ENCODE data around the gene USP20.

Gene USP20

GRCh38 chr9:129898185-129898584, 62.9 kb downstream of the USP20 start:
- H3K27ac ChIP-seq, result no peak overlapping the region
- no peak for TF ChIP-seq ZFX (IDR thresholded peaks at IDR 0.05)
- TF ChIP-seq CTCF (conservative IDR thresholded peaks at IDR 0.05), result no peak; the same call in 1 of the 2 replicates

GRCh38 chr9:129899620-129900019, 64.4 kb downstream of the USP20 start:
- TF ChIP-seq CTCF (conservative IDR thresholded peaks at IDR 0.05) (no peak), ZFX (IDR thresholded peaks at IDR 0.05) (no peak)
- no peak overlapping the region for H3K27ac ChIP-seq

- no peak overlapping the region for H3K27ac ChIP-seq
- TF ChIP-seq CTCF (conservative IDR thresholded peaks at IDR 0.05) (no peak), ZFX (IDR thresholded peaks at IDR 0.05) (no peak)
Measured at GRCh38 chr9:129900263-129901027, 65.2 kb downstream of the USP20 start.

- no peak for TF ChIP-seq CTCF (conservative IDR thresholded peaks at IDR 0.05)
- no peak for TF ChIP-seq ZFX (IDR thresholded peaks at IDR 0.05)
Measured at GRCh38 chr9:129901993-129902739, 66.9 kb downstream of the USP20 start.

DNA sequence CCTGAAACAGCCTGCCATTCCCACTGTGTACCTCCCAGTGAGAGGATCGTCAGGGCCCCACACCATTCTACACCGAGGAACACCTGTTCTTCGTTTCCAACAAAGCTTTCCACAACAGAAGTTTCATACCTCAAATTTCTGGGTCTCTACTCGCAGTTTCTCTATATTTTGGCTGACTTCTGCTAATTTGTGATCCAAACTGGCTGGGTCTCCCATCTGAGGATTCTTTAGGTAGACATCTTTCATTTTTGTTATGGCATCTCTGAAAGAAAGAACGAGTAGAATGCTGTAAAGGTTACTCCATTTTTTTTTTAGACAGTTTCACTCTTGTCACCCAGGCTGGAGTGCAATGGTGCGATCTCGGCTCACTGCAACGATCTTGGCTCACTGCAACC, 67.5 kb downstream of the USP20 start:
- no peak for TF ChIP-seq ZFX (IDR thresholded peaks at IDR 0.05)
- TF ChIP-seq CTCF (conservative IDR thresholded peaks at IDR 0.05), result no peak
- H3K27ac ChIP-seq, result no peak overlapping the region

More at GRCh38 chr9:129901993-129902739, 66.9 kb downstream of the USP20 start:
- H3K27ac ChIP-seq, result no peak overlapping the region

- no peak overlapping the region for H3K27ac ChIP-seq
- TF ChIP-seq ZFX (IDR thresholded peaks at IDR 0.05) (no peak), CTCF (conservative IDR thresholded peaks at IDR 0.05) (no peak)
Measured at GRCh38 chr9:129904734-129905133, 69.5 kb downstream of the USP20 start.

DNA sequence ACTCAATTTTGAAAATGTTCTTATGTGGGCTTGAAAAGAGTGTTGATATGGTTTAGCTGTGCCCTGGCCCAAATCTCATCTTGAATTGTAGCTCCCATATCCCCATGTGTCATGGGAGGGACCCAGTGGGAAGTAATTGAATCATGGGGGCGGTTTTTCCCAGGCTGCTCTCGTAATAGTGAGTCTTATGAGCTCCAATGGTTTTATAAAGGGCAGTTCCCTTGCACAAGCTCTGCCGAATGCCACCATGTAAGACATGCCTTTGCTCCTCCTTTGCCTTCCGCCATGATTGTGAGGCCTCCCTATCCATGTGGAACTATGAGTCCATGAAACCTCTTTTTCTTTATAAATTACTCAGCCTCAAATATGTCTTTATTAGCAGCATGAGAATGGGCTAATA, 71.0 kb downstream of the USP20 start:
- TF ChIP-seq ZFX (IDR thresholded peaks at IDR 0.05), result no peak
- TF ChIP-seq CTCF (conservative IDR thresholded peaks at IDR 0.05), result no peak
- no peak overlapping the region for H3K27ac ChIP-seq

Measured in C4-2B (cell line).